ENCODE data around the gene GRIN3B. TPM values are rescaled to one million over a fixed set of nuclear protein-coding genes. Genes with fewer than 3 reads are reported as not detected.
A peak's percentile ranks its signal among the peaks of the same experiment; 100 is the strongest.

Gene GRIN3B
- total and polyA plus RNA-seq, 2 donors from 2014 or later: 0.15 to 0.44 TPM

- H3K36me3 ChIP-seq (ENCODE audit: control insufficient read depth in 2 of 3, insufficient read depth in 3 of 3, low read length in 3 of 3): no peaks in the 10 kb centered on the region
- FAIRE-seq (no peak), DNase-seq (peak in 1 of 5 donors; percentile 64)
- no peak overlapping the region for H3K4me3 ChIP-seq (ENCODE audit: low read length in 3 of 3)
- H3K27me3 ChIP-seq (ENCODE audit: control insufficient read depth, insufficient read depth, low read length): no peaks in the 10 kb centered on the region
- H3K9me3 ChIP-seq (ENCODE audit: control insufficient read depth in 2 of 3, insufficient read depth in 1 of 3, low read length in 3 of 3): no peaks in the 10 kb centered on the region
- no peaks in the 10 kb centered on the region for H3K4me1 ChIP-seq (ENCODE audit: control insufficient read depth in 2 of 3, insufficient read depth in 2 of 3, low read depth in 1 of 3, low read length in 3 of 3)
- intact Hi-C loops (cut with DNase I): no loop called here
- TF ChIP-seq CTCF (IDR thresholded peaks at IDR 0.05; ENCODE audit: borderline replicate concordance, extremely low read depth, insufficient read depth): no peak
- H3K9ac ChIP-seq (ENCODE audit: low read length in 3 of 3): no peak overlapping the region
- H3K27ac ChIP-seq (ENCODE audit: low read depth in 2 of 2, low read length in 2 of 2): no peak overlapping the region
These were observed 46.8 kb downstream of the GRIN3B start for GRCh38 chr19:1046836-1047695.

GRCh38 chr19:1047696-1048147, 47.5 kb downstream of the GRIN3B start:
- H3K9ac ChIP-seq (ENCODE audit: low read length in 3 of 3): no peak overlapping the region
- H3K4me3 ChIP-seq (ENCODE audit: low read length in 3 of 3): no peak overlapping the region
- no peaks in the 10 kb centered on the region for H3K9me3 ChIP-seq (ENCODE audit: control insufficient read depth in 2 of 3, insufficient read depth in 1 of 3, low read length in 3 of 3)
- DNase-seq: peak in 1 of 5 donors; percentile 73
- no peaks in the 10 kb centered on the region for H3K4me1 ChIP-seq (ENCODE audit: control insufficient read depth in 2 of 3, insufficient read depth in 2 of 3, low read depth in 1 of 3, low read length in 3 of 3)
- no peak for FAIRE-seq
- intact Hi-C loops (cut with DNase I): no loop called here
- H3K27me3 ChIP-seq (ENCODE audit: control insufficient read depth, insufficient read depth, low read length): no peaks in the 10 kb centered on the region
- H3K36me3 ChIP-seq (ENCODE audit: control insufficient read depth in 2 of 3, insufficient read depth in 3 of 3, low read length in 3 of 3): no peaks in the 10 kb centered on the region
- H3K27ac ChIP-seq (ENCODE audit: low read depth in 2 of 2, low read length in 2 of 2): no peak overlapping the region
- no peak for TF ChIP-seq CTCF (IDR thresholded peaks at IDR 0.05; ENCODE audit: borderline replicate concordance, extremely low read depth, insufficient read depth)

- no peaks in the 10 kb centered on the region for H3K9me3 ChIP-seq (ENCODE audit: control insufficient read depth in 2 of 3, insufficient read depth in 1 of 3, low read length in 3 of 3)
- DNase-seq (peak in 1 of 5 donors; percentile 63), FAIRE-seq (no peak)
- H3K27me3 ChIP-seq (ENCODE audit: control insufficient read depth, insufficient read depth, low read length): no peaks in the 10 kb centered on the region
- no peak overlapping the region for H3K9ac ChIP-seq (ENCODE audit: low read length in 3 of 3)
- H3K4me1 ChIP-seq (ENCODE audit: control insufficient read depth in 2 of 3, insufficient read depth in 2 of 3, low read depth in 1 of 3, low read length in 3 of 3): no peaks in the 10 kb centered on the region
- no peaks in the 10 kb centered on the region for H3K36me3 ChIP-seq (ENCODE audit: control insufficient read depth in 2 of 3, insufficient read depth in 3 of 3, low read length in 3 of 3)
- H3K27ac ChIP-seq (ENCODE audit: low read depth in 2 of 2, low read length in 2 of 2): no peak overlapping the region
- no peak overlapping the region for H3K4me3 ChIP-seq (ENCODE audit: low read length in 3 of 3)
- TF ChIP-seq CTCF (IDR thresholded peaks at IDR 0.05; ENCODE audit: borderline replicate concordance, extremely low read depth, insufficient read depth): no peak
- intact Hi-C loops (cut with DNase I): no loop called here
These were observed 48.9 kb downstream of the GRIN3B start for GRCh38 chr19:1049106-1049505.
